ENCODE data around the gene KCTD14.
"Not testable (repeated sequence)": the region's sequence is repeated elsewhere in the genome, so short reads cannot be mapped to it uniquely, and the experiment has no call there.

Gene KCTD14

GRCh38 chr11:78034623-78035022 lies 11.5 kb upstream of the KCTD14 start:
- no peak for DNase-seq (ENCODE audit: low spot score)
- in situ Hi-C loops (cut with MboI; ENCODE audit: low pct_unique_long_range_greater_than_20kb, low sequenced_read_pairs, unreplicated experiment) = no loop called here
- no peak for TF ChIP-seq CTCF (IDR thresholded peaks at IDR 0.05; ENCODE audit: extremely low read depth, insufficient read depth, missing control alignments)

- in situ Hi-C loops (cut with MboI; ENCODE audit: low pct_unique_long_range_greater_than_20kb, low sequenced_read_pairs, unreplicated experiment) = no loop called here
- no peak for DNase-seq (ENCODE audit: low spot score)
- no peak for TF ChIP-seq CTCF (IDR thresholded peaks at IDR 0.05; ENCODE audit: extremely low read depth, insufficient read depth, missing control alignments)
These were observed 10.0 kb upstream of the KCTD14 start for GRCh38 chr11:78033040-78033439.

GRCh38 chr11:78032090-78032489 lies 9.0 kb upstream of the KCTD14 start:
- DNase-seq (ENCODE audit: low spot score) = no peak
- in situ Hi-C loops (cut with MboI; ENCODE audit: low pct_unique_long_range_greater_than_20kb, low sequenced_read_pairs, unreplicated experiment) = no loop called here
- no peak for TF ChIP-seq CTCF (IDR thresholded peaks at IDR 0.05; ENCODE audit: extremely low read depth, insufficient read depth, missing control alignments)

GRCh38 chr11:78031629-78032028 lies 8.6 kb upstream of the KCTD14 start:
- TF ChIP-seq CTCF (IDR thresholded peaks at IDR 0.05; ENCODE audit: extremely low read depth, insufficient read depth, missing control alignments) = no peak
- no peak for DNase-seq (ENCODE audit: low spot score)
- in situ Hi-C loops (cut with MboI; ENCODE audit: low pct_unique_long_range_greater_than_20kb, low sequenced_read_pairs, unreplicated experiment) = no loop called here

- no peak for DNase-seq (ENCODE audit: low spot score)
- in situ Hi-C loops (cut with MboI; ENCODE audit: low pct_unique_long_range_greater_than_20kb, low sequenced_read_pairs, unreplicated experiment) = no loop called here
- TF ChIP-seq CTCF (IDR thresholded peaks at IDR 0.05; ENCODE audit: extremely low read depth, insufficient read depth, missing control alignments) = no peak
These were observed 7.6 kb upstream of the KCTD14 start for GRCh38 chr11:78030429-78031325.

- DNase-seq (ENCODE audit: low spot score); in situ Hi-C loops (cut with MboI; ENCODE audit: low pct_unique_long_range_greater_than_20kb, low sequenced_read_pairs, unreplicated experiment): not testable (repeated sequence)
These were observed 5.3 kb upstream of the KCTD14 start for GRCh38 chr11:78028423-78028822.

GRCh38 chr11:78027759-78028158 lies 4.7 kb upstream of the KCTD14 start:
- in situ Hi-C loops (cut with MboI; ENCODE audit: low pct_unique_long_range_greater_than_20kb, low sequenced_read_pairs, unreplicated experiment) = no loop called here
- DNase-seq (ENCODE audit: low spot score) = no peak
- no peak for TF ChIP-seq CTCF (IDR thresholded peaks at IDR 0.05; ENCODE audit: extremely low read depth, insufficient read depth, missing control alignments)
